ENCODE measurements around the gene EPB41L2.
"Not testable (repeated sequence)": the region's sequence is repeated elsewhere in the genome, so short reads cannot be mapped to it uniquely, and the experiment has no call there.

EPB41L2 gene

DNA sequence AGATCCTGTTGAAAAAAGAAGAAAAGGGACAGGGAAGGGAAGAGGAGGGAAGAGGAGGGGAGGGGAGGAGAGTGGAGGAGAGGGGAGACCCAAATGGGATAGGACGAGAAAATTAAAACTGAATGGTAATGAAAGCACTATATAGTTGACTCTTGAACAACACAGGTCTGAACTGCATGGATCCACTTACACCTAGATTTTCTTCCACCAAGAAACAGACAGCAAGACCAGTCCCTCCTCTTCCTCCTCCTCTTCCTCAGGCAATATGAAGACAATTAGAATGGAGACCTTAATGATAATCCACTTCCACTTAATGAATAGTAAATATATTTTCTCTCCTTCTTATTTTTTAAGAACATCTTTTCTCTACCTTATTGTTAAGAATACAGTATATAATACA lies 113.5 kb downstream of the EPB41L2 start:
- no peak for TF ChIP-seq CTCF (IDR thresholded peaks at IDR 0.05; ENCODE audit: control extremely low read depth, extremely low read depth, low read depth, missing control alignments)
- DNase-seq (ENCODE audit: extremely low spot score): no peak
- ChIA-PET POLR2A (interaction anchor here (0.7 kb wide), 1 partner anchor 259 kb away, joined by 3 read pairs; no protein-coding TSS in a partner anchor), CTCF (interaction anchor here (1.0 kb wide), 1 partner anchor 14 kb away, joined by 3 read pairs; no protein-coding TSS in a partner anchor)

DNA sequence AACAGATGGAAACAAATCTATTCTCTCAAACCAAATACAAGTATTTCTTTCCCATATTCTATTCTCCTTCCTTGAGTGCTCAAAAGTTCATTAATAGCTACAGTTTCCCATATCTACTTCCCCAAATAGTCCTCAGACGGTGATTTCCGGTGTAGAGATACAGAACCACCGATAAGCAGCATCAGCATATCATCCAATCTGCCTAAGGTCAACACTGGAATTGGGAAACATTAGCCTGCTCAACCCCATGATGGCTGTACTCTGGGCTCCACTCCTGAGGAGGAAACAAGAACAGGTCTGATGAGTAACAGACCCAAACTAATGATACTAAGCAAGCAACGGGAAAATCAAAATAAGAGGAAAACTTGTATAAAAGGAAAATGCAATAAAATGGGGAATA lies 115.6 kb downstream of the EPB41L2 start:
- POLR2A ChIA-PET: no interaction called here
- DNase-seq (ENCODE audit: extremely low spot score): no peak
- CTCF ChIA-PET: interaction anchor here (1.1 to 1.4 kb wide), 2 partner anchors 8 to 31 kb away, joined by 3 to 4 read pairs; no protein-coding TSS in a partner anchor
- TF ChIP-seq CTCF (IDR thresholded peaks at IDR 0.05; ENCODE audit: control extremely low read depth, extremely low read depth, low read depth, missing control alignments): no peak

- POLR2A ChIA-PET: no interaction called here
- no peak for TF ChIP-seq CTCF (IDR thresholded peaks at IDR 0.05; ENCODE audit: control extremely low read depth, extremely low read depth, low read depth, missing control alignments)
- CTCF ChIA-PET: no interaction called here
- DNase-seq (ENCODE audit: extremely low spot score): no peak
These were observed 117.0 kb downstream of the EPB41L2 start for GRCh38 chr6:130946076-130946475.

DNA sequence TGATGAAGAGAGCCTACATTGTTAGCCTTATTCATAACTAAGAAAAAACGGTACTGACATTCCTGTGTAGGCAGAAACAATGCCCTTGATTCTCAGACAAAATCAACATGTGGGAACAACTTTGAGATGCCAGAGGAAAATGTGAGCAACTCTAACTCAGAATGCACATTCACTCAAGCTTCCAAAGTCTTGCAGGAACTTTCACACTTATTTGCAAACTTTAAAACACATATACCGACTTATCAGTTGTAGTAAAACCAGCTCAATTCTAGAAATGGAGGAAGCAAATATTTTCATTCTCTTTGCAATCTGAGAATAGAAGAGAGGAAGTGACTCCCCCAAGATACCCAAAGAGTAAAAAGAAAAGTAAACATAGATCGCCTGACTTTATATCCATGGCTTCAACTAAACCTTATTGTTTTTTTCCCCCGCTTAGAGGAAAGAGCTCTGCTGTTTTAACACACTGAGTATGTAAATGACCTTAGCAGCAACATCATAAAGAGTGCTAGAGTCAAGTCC lies 117.6 kb downstream of the EPB41L2 start:
- POLR2A ChIA-PET: no interaction called here
- CTCF ChIA-PET: no interaction called here
- TF ChIP-seq CTCF (IDR thresholded peaks at IDR 0.05; ENCODE audit: control extremely low read depth, extremely low read depth, low read depth, missing control alignments): no peak
- no peak for DNase-seq (ENCODE audit: extremely low spot score)

- ChIA-PET POLR2A (no interaction called here), CTCF (interaction anchor here (0.7 kb wide), 1 partner anchor 18 kb away, joined by 3 read pairs; no protein-coding TSS in a partner anchor)
- no peak for TF ChIP-seq CTCF (IDR thresholded peaks at IDR 0.05; ENCODE audit: control extremely low read depth, extremely low read depth, low read depth, missing control alignments)
- no peak for DNase-seq (ENCODE audit: extremely low spot score)
These were observed 118.6 kb downstream of the EPB41L2 start for GRCh38 chr6:130944486-130944885.

DNA sequence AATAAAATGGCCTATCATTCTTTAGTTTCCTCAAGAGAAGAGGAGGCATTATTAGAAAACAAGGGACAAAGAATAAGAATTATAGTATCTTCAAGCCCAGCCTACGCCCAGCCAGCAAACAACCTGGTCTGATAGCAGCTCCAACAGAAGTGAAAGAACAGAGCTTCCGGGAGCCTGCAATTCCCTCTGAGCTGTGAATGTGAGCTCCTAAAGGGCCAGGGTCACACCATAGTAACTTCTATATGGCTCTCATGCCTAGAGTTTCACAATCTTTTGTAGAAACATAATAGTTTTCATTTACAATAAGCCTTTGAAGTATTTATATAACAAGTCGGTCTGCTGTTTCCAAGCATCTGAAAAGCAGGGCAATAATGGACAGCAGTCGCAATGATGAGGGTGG lies 119.3 kb downstream of the EPB41L2 start:
- ChIA-PET CTCF (no interaction called here), POLR2A (no interaction called here)
- no peak for TF ChIP-seq CTCF (IDR thresholded peaks at IDR 0.05; ENCODE audit: control extremely low read depth, extremely low read depth, low read depth, missing control alignments)
- DNase-seq (ENCODE audit: extremely low spot score): no peak

DNA sequence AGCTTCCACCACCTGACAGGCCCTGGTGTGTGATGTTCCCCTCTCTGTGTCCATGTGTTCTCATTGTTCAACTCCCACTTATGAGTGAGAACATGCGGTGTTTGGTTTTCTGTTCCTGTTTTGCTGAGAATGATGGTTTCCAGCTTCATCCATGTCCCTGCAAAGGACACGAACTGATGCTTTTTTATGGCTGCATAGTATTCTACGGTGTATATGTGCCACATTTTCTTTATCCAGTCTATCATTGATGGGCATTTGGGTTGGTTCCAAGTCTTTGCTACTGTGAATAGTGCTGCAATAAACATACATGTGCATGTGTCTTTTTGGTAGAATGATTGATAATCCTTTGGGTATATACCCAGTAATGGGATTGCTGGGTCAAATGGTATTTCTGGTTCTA lies 120.3 kb downstream of the EPB41L2 start:
- CTCF ChIA-PET; DNase-seq (ENCODE audit: extremely low spot score); POLR2A ChIA-PET: not testable (repeated sequence)

All from GM10248 (cell line).